ENCODE measurements around the gene ALDH1B1.

DNA sequence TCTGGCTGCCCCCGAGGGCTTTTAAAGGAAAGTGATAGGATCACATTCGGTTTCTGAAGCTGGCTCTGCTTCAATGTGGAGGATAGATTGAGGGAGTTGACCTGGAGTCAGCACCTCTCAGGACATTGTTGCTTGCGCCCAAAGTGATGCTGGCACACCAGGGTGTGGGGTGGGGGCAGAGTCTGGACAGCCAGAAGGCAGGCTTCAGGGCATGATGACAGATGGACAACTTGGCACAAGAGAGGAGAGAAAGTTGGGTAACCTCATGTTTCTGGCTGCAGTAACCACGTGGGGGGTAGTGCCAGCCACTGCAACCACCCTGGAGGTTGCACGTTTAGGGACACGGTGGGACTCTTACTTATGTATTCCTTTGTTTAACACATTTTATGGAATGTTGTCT lies 9.5 kb downstream of the ALDH1B1 start:
- TF ChIP-seq POLR2AphosphoS5 (IDR thresholded peaks at IDR 0.05): no peak
- TF ChIP-seq POLR2A (IDR thresholded peaks at IDR 0.05): no peak
